SIG-M5 (cell line): ENCODE measurements around the gene WDR82.

Source experiments
- DNase-seq: peaks from one replicate; lab custom pipeline; 2025; lab: John Stamatoyannopoulos, UW

The WDR82 gene

DNA sequence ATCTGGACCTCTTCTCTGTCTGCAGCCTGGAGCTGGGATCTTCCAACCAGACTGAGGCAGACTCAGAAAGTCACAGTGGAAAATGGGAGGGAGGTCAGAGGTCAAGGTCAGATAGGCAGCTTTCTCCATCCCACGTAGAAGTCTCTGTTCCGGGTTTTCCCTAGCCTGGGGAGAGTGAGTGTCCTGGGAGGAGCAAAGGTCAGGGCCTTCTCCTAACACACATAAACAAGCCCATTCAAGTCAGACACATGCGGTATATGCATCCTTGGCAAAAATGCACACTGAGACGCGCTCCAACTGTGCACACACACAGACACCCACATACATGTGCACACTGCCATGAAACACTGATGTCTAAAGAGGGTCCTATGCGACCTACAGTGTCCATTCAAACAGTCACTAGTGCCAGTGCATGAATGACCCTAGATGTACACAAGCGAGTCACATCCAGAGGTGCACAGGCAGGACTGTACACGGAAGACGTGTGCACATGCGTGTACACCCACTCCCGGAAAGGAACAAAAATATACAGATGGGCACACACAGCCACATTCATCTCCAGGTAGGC, 40.2 kb downstream of the WDR82 start:
- no peak for DNase-seq

DNA sequence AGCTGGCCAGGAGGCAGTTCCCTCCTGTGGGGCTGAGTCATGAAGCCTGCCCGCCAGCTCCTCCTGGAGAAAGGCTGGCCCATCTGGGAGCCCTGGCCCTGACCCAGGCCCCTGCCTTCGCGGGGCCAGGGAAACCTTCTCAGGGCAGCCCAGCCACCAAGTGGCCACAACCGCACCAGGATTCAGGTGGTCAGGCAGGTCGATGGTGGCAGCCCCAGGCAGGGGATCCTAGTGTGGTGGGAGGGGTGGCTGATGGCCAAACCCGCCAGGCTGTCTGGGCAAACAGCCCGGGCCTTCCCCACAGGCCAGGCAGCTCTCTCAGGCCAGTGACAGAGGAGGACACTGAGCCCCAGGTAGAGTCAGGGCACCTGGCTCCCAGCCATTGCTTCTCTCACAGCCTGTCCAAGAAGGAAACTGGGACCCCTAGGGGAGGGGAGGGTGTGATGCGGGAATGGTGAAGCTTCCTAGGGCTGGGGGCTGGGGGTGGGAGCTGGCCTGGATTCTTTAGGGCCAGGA, 40.7 kb downstream of the WDR82 start:
- no peak for DNase-seq

DNA sequence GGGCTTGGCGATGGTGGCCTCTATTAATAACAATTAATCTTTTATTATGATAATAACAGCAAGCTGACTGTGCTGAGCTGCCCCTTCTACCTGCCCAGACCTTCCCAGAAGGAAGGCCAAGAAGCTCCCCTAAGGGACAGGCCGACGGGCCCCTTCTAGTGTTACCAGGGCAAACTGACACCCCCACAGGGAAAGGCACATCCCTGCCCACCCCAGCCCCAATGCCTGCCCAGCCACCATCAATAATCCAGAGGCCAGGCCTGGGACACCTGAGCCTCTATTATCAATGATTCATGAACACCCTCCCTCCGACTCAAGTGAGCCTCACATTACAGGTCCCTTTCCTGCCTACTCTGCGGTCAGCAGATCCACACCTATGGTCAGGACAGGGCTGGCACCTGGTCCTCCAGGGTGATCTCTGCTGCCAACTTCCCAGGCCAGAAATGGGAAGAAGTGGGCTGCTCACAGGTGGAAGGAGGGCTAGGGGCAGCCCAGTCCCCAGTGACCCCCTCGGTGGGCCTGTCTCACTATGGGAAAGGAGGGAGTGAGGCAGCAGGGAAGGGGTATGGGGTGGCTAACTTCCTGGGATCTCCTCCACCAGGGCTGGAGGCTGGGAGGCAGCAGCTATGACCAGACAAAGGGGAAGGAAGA, 41.3 kb downstream of the WDR82 start:
- DNase-seq: no peak

DNA sequence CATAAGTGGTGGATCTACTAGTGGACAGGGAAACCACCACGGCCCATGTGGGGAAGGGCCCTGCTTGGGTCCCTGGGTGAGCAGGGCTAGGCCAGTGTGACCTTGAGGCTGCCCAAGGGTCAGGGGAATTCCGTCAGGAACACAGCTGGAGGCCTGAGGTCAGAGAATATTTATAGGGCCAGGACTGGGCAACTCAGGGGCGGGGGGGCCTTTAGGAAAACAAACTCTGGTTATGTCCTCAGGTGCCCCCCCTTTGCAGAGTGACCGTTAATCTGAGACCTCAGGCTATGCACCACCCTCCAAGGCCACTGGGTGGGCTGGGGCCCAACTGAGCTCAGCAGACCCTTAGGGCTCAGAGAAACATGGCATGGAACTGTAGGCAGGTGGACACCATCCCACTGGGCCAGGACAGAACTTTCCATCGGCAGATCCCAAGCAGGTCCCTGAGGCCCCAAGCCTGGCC, 42.0 kb downstream of the WDR82 start:
- DNase-seq: no peak

DNA sequence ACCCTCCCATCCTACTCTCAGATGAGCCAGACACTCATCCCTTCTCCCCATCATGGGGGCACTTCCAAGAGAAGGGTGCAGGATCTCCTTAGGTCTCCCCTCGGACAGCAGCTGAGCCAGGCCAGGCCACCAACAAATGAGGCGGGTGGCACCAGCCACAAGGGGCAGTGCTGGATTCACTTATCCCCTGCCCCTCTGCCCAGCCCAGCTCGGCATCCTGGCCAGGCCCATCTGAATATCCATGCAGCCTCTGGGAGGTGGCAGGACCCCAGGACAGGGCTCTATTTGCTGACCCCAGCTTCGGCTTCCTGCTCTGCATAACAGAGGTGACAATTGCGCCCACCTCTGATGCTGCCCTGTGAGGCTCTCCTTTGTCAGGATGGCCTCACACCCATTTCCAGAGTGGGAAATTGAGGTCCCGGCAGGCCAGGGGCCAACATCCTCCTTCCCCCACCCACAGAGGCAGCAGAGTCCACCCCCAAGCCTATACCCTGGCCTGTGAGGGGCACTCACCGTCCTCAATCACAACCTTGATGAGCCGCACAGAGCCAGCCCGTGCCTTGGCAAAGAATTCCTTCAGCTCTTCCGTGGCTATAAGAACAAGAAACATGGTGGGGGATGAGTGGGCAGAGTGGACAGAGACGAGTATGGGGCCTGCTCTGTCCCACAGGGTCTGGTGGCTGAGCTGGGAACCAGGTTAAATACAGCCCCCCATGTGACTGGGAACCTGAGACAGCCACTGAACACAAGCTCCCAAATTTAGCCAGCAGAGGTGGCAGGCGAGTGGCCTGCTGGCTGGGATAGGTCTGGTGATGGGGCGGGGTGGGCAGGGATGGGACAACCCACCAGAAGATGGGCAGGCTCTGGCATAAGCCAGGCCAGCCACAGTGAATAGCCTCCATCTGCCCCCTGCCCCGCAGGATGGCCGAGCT, 43.7 kb downstream of the WDR82 start:
- no peak for DNase-seq

DNA sequence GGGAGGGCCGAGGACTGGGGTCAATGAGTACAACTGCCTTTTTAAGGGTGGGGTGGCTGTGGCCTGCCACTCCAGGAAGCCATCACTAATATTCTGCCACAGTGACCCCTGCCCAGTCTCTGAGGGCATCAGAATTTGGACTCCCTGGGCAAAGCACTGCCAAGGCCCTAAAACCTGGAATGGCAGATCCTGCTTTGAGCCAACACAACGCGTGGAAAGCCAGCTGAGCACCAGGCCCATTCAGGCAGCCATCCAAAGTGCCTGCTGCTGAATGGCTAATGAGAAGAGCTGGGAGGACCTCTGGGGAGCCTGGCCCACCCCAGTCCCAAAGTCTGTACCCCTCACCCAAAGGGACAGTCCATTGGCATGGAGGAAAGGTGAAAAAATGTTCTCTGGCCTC, 44.5 kb downstream of the WDR82 start:
- no peak for DNase-seq

DNA sequence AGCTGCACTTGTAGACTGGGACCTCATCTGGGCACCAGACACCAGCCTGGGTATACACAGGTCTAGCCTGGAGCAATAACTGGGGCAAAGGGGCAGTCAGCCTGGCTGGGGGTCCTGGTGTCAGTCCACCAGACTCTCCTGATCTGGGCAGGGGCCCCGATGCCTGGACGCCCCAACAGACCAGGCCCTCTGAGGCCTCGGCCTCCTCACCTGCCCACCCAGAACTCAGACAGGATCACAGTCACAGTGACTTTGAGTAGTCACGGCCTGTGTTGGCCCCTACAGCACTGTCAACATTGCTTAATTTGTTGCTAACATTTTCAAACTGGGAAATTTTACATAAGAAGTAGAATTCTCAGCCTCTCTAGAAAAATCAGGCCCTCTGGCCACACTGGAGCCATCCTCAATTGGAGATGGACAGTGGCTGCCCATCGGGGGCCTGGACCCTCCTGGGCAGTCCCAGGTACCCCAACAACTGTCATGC, 45.3 kb downstream of the WDR82 start:
- DNase-seq: no peak

DNA sequence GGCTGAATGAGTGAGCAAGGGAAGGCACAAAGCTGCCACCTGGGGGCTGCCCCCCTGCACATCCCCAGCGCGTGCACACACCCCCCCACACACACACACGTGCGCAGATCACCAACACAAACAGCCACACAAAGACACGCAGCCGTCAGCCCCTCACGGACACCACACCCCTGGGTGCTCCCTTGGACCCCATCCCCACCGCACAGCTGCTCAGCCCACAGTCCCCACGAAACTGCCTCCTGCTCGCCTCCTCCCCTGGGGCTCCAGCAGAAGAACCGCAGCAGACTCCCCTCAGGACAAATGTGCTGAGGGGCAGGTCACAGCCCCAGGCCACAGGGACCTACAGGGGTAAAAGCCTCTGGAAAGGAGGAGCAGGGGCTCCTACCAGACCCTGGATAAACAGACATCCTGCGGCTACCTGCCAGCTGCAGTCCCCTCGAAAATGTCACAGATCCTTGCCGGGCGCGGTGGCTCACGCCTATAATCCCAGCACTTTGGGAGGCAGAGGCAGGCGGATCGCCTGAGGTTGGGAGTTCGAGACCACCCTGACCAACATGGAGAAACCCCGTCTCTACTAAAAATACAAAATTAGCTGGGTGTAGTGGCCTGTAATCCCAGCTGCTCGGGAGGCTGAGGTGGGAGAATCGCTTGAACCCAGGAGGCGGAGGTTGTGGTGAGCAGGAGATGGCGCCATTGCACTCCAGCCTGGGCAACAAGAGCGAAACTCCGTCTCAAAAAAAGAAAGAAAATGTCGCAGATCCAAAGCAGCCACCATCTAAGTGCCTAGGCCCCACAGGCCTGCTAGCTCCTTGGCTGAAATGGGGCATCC, 46.0 kb downstream of the WDR82 start:
- no peak for DNase-seq

DNA sequence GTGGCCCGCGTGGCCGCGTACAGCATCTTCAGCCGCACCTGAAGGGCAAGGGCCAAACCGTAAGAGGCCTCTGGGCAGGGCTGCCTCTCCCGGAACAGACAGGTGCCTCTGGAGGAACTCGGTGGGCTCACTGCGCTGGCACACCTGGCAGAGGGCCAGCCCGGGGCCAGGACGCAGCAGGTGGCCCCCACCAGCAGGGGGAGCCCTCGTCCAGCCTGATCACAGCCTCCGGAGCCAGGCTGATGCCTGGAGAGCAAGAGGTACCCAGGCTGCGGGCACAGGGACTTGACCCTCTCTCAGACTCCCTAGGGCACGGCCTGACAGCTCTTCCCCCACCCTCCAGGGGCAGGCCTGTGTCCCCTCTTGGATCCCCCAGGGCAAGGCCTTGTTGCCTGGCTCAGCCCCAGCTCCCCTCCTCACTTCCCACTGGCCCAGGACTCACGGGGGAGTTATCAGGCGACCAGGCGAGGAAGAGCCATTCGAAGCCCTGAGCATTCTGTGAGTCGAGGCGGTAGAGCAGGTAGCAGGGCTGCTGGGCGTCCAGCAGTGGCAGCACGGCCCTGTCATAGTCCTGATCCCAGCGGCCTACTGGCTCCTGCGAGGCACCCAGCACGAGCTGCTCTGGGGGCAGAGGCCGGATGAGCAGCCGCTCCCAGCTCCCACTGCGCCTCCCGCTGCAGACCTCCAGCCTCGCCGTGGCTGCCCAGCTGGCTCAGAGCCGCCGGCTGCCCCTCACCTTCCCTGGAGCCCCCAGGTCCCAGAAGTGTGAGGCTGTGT, 46.8 kb downstream of the WDR82 start:
- DNase-seq: no peak

DNA sequence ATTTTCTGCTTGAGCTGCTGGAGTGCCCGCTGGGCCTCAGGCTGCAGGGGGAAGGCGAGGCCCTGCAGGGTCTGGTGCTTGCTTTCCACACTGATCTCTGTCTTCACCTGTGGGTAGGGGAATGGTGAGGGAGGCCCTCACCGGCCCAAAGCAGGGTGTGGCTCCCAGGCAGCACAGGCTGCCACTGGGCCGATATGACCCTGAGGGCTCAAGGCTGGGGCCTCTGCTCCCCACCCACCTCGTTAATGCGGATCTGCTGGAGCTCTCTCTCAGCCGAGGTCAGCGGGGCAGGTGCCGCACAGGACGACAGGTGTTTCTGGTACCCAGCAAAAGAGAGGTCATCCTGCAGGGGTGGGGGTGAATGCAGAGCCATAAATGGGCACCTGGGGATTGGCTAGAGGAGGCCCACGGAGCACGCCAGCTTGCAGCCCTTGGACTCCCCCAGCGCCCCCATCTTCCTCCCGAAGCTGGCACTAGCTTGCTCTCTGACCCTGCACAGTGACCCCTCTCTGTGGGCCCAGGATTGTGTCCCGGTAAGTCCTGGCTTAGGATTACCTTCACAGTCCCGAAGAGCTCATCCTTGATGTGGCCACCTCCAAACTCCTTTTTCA, 47.5 kb downstream of the WDR82 start:
- DNase-seq: no peak

DNA sequence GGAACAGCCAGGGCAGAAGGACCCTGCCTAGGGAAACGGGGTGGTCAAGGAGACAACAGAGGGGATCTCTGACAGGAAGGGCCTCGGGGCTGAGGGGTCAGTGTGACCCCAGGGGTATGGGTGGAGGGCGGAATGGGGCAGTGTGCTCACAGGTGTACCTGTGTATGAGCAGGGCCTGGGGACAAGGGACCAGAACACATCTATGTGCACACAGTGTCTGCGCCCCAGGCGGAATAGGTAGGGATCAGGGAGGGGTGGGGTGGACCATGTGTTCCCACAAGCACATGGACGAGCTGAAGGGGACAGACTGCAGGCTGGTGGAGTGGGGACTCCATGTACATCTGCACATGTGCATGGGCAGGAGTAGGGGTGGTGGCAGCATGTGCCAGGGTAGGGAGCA, 48.0 kb downstream of the WDR82 start:
- no peak for DNase-seq

DNA sequence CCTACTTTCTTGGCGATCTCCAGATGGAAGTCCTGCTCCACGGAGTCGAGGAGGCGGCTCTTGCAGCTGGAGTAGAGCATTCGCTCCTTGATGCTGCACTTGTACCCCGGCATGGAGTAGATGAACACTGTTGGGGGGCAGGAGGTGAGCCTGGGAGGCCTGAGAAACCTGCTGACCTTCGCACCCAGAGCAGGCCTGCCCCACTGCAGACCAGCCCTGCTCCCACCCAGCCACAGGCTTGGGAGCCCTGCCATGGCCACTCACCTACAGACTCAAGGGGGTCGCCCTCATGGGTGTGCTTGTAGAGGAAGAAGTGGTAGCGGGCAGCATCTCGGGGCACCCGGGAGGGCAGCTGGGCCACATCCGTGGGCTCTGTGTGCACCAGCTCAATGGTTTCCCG, 48.8 kb downstream of the WDR82 start:
- DNase-seq: no peak

DNA sequence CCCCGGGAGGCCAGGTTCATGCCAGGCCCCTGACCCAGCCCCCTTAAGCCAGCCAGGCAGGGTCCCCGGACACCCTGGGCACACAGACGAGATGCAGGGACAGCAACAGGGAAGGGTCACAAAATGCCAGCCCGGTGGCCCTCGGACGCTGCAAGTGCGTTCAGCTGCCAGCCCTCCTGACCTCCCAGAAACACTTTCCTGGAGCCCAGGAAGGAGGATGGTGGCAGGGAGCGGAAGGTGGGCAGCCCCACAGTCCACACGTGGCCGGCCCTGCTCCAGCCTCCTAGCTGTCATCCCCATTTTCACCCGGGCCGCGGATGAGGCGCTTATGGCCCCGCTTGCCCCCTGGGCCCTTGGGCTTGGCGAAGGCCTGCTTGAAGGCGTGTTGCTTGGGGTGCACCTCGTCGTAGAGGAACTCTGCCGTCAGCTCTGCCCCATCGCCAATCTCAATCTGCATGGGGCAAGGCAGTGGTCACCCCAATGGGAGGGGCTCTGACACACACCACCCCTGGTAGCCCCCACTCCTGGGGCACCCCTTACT, 49.6 kb downstream of the WDR82 start:
- DNase-seq: no peak

DNA sequence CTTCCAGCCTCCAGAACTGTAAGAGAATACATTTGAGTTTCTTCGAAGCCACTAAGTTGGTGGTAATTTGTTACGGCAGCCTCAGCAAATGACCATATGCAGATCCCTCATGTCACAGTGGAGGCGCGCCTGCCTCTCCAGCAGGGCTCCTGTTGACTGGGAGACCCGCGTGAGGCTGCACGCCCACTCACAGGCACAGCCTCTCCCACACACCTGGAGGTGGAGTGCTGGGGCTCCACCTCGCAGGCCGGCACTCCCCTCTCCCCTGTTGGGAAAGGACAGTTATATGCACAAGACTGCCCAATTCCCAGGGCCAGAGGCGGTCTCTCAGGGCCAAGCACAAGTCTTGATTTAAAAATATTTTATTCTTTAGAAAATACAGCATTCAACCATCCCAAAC, 50.2 kb downstream of the WDR82 start:
- no peak for DNase-seq

DNA sequence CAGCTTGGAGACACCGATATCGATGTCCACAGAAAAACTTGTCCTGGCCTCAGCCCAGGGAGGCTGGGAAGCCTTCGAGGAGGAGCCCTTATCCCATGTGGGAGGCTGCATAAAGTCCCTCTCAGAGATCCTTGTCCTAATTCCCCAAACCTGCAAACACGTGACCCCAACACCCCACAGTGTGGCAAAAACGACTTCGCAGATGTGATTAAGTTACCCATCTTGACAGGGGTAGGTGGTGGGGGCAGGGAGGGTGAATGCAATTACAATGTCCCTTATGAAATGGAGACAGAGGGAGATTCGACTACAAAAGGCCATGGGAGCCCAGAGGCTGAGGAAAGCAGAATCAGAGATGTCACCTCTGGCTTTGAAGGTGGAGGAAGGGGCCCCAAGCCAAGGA, 50.7 kb downstream of the WDR82 start:
- no peak for DNase-seq

DNA sequence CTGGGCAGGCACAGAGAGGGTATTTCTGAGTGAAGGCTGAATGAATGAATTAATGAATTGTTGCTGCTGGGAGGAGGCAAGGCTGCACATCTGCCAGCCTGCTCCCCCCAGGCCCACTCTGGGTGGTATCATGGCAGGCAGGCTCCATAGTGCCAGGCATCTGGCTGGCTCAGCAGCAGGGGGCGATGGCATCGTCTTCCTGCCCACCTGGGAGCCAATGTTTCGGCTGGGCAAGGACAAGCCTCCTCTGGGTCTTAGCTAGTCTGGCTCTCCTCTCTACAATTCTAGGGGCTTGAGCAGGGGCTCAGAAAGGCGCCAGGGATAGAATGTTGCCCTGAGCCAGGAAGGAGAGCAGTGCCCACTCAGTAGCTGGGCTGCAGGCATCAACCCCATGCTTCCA, 51.3 kb downstream of the WDR82 start:
- no peak for DNase-seq

DNA sequence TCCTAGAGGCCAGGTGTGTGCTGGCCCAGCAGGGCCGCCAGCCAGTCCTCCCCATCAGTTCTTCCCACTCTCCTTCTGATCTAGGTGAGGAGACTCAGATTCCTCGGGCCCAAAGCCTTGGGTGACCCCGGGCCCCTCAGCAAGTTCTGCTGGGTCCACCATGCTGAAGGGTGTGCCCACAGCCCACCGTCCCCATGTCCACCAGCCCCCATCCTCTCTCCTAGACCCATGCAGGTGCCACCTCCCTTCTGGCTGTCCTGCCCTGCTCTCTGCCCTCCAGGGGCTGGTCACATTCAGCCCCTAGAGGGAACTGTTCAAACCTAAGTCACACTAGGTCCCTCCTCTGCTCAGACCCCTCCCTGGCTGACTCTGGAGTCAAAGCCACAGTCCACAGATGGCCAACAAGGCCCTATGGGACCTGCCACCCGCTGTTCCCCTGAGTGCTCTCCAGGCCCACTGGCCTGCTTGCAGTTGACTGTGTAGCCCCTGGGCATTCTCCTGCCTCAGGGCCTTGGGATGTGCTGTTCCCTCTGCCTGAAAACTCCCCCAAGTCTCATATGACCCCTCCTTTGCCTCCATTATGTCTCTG, 52.1 kb downstream of the WDR82 start:
- no peak for DNase-seq

DNA sequence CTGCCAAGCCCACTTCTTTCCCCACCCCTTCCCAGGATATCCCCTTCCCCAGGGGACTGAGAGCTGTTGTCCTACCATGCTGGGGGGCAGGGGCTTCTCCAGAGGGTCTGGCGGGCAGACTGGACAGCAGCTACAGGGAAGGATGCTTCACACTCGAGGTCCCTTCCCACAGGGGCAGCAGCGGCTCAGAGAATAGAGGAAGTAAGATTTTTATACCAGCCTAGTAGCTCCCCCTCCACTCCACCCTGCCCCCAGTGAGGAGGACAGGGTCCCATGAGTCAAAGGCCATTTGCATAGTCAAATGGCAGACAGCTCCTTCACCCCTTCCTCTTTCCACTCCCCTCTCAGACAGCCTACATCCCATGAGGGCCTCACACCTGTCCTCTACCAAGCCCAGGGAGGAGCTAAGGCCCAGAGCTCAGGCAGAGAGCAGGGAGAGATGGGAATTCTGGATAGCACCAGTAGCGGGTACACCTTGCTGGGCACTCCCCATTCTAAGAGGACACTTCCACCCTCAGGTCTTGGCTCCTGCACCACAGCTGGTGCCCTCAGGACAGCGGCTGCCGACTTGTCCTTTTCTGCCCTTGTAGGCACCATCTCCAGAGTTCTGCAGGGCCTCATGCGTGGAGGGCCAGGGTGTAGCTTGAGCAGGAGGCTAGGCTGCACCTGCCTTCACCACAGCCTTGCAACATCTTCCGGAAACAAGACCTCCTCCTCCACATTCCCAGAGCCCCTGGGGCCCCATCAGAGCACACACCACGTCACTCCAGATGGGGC, 52.8 kb downstream of the WDR82 start, which contains the start of gene TLR9:
TSS of gene TLR9 (minus strand) at position 194 of the 777 bp plus-strand sequence. CDS start at position 78, 116 bp downstream.
- peak; percentile 76 for DNase-seq
